IMR-90 (cell line): ENCODE results near the gene TCF7. TPM values are rescaled to one million over a fixed set of nuclear protein-coding genes. Genes with fewer than 3 reads are reported as not detected.
"Not testable (repeated sequence)": the region's sequence is repeated elsewhere in the genome, so short reads cannot be mapped to it uniquely, and the experiment has no call there.

Source experiments
- ATAC-seq: fragments of 200-7000 bp; cut with Tn5 transposase; 2 replicates; pipeline ENCODE4 v1.9.1; 2020; ENCODE audit warnings: low read depth, mild to moderate bottlenecking, moderate library complexity
- BruUV-seq: library from RNA; stranded (reverse); fragments of 400-500 nt; replicated peaks from 2 replicates; lab custom pipeline; 2021; lab: Mats Ljungman, UMichigan
- CTCF ChIA-PET: fragments of 300-600 bp; formaldehyde crosslinking; extraction: SDS; loops from one replicate; lab custom pipeline; 2021; ENCODE audit warnings: antibody characterized with exemption; lab: Yijun Ruan, JAX
- POLR2A ChIA-PET: fragments of 300-600 bp; sonication (Branson Sonifier 250); formaldehyde crosslinking; loops from one replicate; lab custom pipeline; 2022; ENCODE audit warnings: antibody characterized with exemption; ENCODE audit not compliant: unreplicated experiment; lab: Charles Lee
- DNase-seq: peaks from one replicate; pipeline ENCODE4 v3.0.0; 2013
- H2AFZ ChIP-seq: replicated peaks from 2 replicates; pipeline ENCODE3; 2013; ENCODE audit warnings: low read length, mild to moderate bottlenecking; ENCODE audit not compliant: poor library complexity
- H2AK5ac ChIP-seq: 2 replicates; pipeline ENCODE4 v1.6.1; 2013; ENCODE audit warnings: low read depth, low read length, inconsistent platforms
- H2AK9ac ChIP-seq: replicated peaks from 2 replicates; pipeline ENCODE3; 2013; ENCODE audit warnings: mild to moderate bottlenecking, low read depth, low read length, moderate library complexity; ENCODE audit not compliant: poor library complexity
- H2BK120ac ChIP-seq: 2 replicates; pipeline ENCODE4 v1.6.1; 2013; ENCODE audit warnings: low read depth, low read length, inconsistent platforms
- H2BK15ac ChIP-seq: 3 replicates; pipeline ENCODE4 v1.6.1; 2013; ENCODE audit warnings: low read depth, low read length, inconsistent platforms
- H2BK20ac ChIP-seq: 2 replicates; pipeline ENCODE4 v1.6.1; 2013; ENCODE audit warnings: low read depth, mild to moderate bottlenecking, inconsistent platforms, low read length, moderate library complexity
- H2BK5ac ChIP-seq: 2 replicates; pipeline ENCODE4 v1.6.1; 2013; ENCODE audit warnings: mild to moderate bottlenecking, low read depth, low read length, inconsistent platforms; ENCODE audit not compliant: poor library complexity, severe bottlenecking
- H3K14ac ChIP-seq: replicated peaks from 2 replicates; pipeline ENCODE4 v1.6.1; 2013; ENCODE audit warnings: low read depth, low read length, inconsistent platforms
- H3K18ac ChIP-seq: 2 replicates; pipeline ENCODE4 v1.6.1; 2013; ENCODE audit warnings: low read depth, low read length, control low read depth
- H3K23ac ChIP-seq: 2 replicates; pipeline ENCODE4 v1.6.1; 2013; ENCODE audit warnings: low read depth, low read length, inconsistent platforms
- H3K27ac ChIP-seq: 2 replicates; pipeline ENCODE4 v1.5.1; 2013; ENCODE audit warnings: mild to moderate bottlenecking, control low read depth, low read length; ENCODE audit not compliant: insufficient read depth
- H3K27me3 ChIP-seq: 2 replicates; pipeline ENCODE4 v1.6.1; 2013; ENCODE audit warnings: low read length; ENCODE audit not compliant: control insufficient read depth, insufficient read depth
- H3K36me3 ChIP-seq: 2 replicates; pipeline ENCODE4 v1.6.1; 2013; ENCODE audit warnings: low read length, mixed read lengths; ENCODE audit not compliant: control insufficient read depth, insufficient read depth
- H3K4ac ChIP-seq: 2 replicates; pipeline ENCODE4 v1.6.1; 2013; ENCODE audit warnings: low read depth, low read length, inconsistent platforms
- H3K4me1 ChIP-seq: 2 replicates; pipeline ENCODE4 v1.6.1; 2013; ENCODE audit warnings: low read length, mixed read lengths; ENCODE audit not compliant: control insufficient read depth, insufficient read depth
- H3K4me2 ChIP-seq: 2 replicates; pipeline ENCODE4 v1.6.1; 2013; ENCODE audit warnings: low read depth, mild to moderate bottlenecking, control low read depth, low read length, moderate library complexity
- H3K4me3 ChIP-seq: 2 replicates; pipeline ENCODE4 v1.5.1; 2013; ENCODE audit warnings: low read depth, mild to moderate bottlenecking, control low read depth, low read length, moderate library complexity; ENCODE audit not compliant: insufficient read depth
- H3K56ac ChIP-seq: 2 replicates; pipeline ENCODE4 v1.6.1; 2013; ENCODE audit warnings: low read length, inconsistent platforms; ENCODE audit not compliant: insufficient read depth; ENCODE audit errors: extremely low read depth
- H3K79me1 ChIP-seq, 2 experiments: 2 replicates each; pipeline ENCODE4 v1.6.1; 2013; ENCODE audit warnings: low read length in 2 of 2, inconsistent platforms in 1 of 2, low read depth in 1 of 2
- H3K9ac ChIP-seq: 2 replicates; pipeline ENCODE4 v1.6.1; 2013; ENCODE audit warnings: low read depth, low read length, control low read depth
- H3K9me1 ChIP-seq: 2 replicates; pipeline ENCODE4 v1.6.1; 2013; ENCODE audit warnings: low read length, inconsistent platforms; ENCODE audit not compliant: insufficient read depth
- H3K9me3 ChIP-seq: 2 replicates; pipeline ENCODE4 v1.6.1; 2013; ENCODE audit warnings: low read length; ENCODE audit not compliant: control insufficient read depth, insufficient read depth
- H4K20me1 ChIP-seq: 2 replicates; pipeline ENCODE4 v1.6.1; 2013; ENCODE audit warnings: low read length, inconsistent platforms; ENCODE audit not compliant: insufficient read depth
- H4K5ac ChIP-seq: 2 replicates; pipeline ENCODE4 v1.6.1; 2013; ENCODE audit warnings: mild to moderate bottlenecking, low read depth, low read length, control low read depth
- H4K8ac ChIP-seq, 2 experiments: 2 replicates each; pipeline ENCODE4 v1.6.1; 2013; ENCODE audit warnings: low read depth in 2 of 2, low read length in 2 of 2, control low read depth in 1 of 2, inconsistent platforms in 1 of 2
- H4K91ac ChIP-seq: 2 replicates; pipeline ENCODE4 v1.6.1; 2013; ENCODE audit warnings: low read depth, low read length, inconsistent platforms; ENCODE audit not compliant: insufficient read depth
- CEBPB ChIP-seq: IDR thresholded peaks from 2 replicates; pipeline ENCODE4 v1.6.1; 2012; ENCODE audit warnings: low read depth, low read length, improper control_type of control experiment
- MAFK ChIP-seq: IDR thresholded peaks from 2 replicates; pipeline ENCODE4 v1.6.1; 2012; ENCODE audit warnings: low read depth, low read length, improper control_type of control experiment
- MAZ ChIP-seq: IDR thresholded peaks from 2 replicates; pipeline ENCODE4 v1.6.1; 2012; ENCODE audit warnings: low read depth, mild to moderate bottlenecking, low read length, improper control_type of control experiment, moderate library complexity, borderline replicate concordance
- MXI1 ChIP-seq: IDR thresholded peaks from 2 replicates; pipeline ENCODE4 v1.6.1; 2012; ENCODE audit warnings: low read depth, mild to moderate bottlenecking, low read length, moderate library complexity, borderline replicate concordance
- NFE2L2 ChIP-seq: fragments of 150-350 bp; IDR thresholded peaks from 2 replicates; pipeline ENCODE4 v1.6.1; 2016; ENCODE audit warnings: low read depth, mild to moderate bottlenecking, low read length
- POLR2A ChIP-seq: IDR thresholded peaks from 2 replicates; pipeline ENCODE4 v1.6.1; 2012; ENCODE audit warnings: mild to moderate bottlenecking, low read depth, low read length
- SMC3 ChIP-seq: fragments of 150-350 bp; IDR thresholded peaks from 2 replicates; pipeline ENCODE4 v1.6.1; 2016; ENCODE audit warnings: low read depth, mild to moderate bottlenecking, antibody characterized with exemption, low read length, moderate library complexity
- WGBS, 2 experiments: methylation state at CpG; one replicate each; pipeline versions ENCODE4 v1.1.5 to v1.1.7; 2013; ENCODE audit warnings: missing lambda C conversion rate in 2 of 2; ENCODE audit not compliant: insufficient read length in 1 of 2; ENCODE audit errors: extremely low coverage in 2 of 2; 5-methylcytosine and 5-hydroxymethylcytosine counted together
- dilution Hi-C: fragments of 300-500 bp; cut with HindIII; formaldehyde crosslinking; loops from one replicate; pipeline ENCODE4 v1.14.3; 2018; ENCODE audit warnings: low sequenced_read_pairs; ENCODE audit not compliant: unreplicated experiment
- in situ Hi-C: fragments of 300-500 bp; cut with MboI; formaldehyde crosslinking; loops from 3 replicates; pipeline ENCODE4 v1.14.3; 2019; ENCODE audit warnings: low sequenced_read_pairs, inconsistent platforms, mixed read lengths
- intact Hi-C: fragments of 100-400 bp; cut with micrococcal nuclease; formaldehyde crosslinking; loops from 2 replicates; pipeline ENCODE4 v1.10.0; 2022
- polyA plus RNA-seq, 3 experiments: library from polyadenylated mRNA; depleted of rRNA; stranded (reverse); fragments of >200 nt; gene quantifications; 2 replicates each; pipeline ENCODE4 v1.2.3, GENCODE V29; 2012; ENCODE audit warnings: low replicate concordance in 1 of 3
- total RNA-seq: library from RNA; depleted of rRNA; stranded (reverse); fragments of >200 nt; gene quantifications from 2 replicates; pipeline ENCODE4 v1.2.3, GENCODE V29; 2012

TCF7 gene
- total and polyA plus RNA-seq, 2 of the 4 experiments (the other 2 are of a cell fraction): 1.3 to 3.4 TPM

DNA sequence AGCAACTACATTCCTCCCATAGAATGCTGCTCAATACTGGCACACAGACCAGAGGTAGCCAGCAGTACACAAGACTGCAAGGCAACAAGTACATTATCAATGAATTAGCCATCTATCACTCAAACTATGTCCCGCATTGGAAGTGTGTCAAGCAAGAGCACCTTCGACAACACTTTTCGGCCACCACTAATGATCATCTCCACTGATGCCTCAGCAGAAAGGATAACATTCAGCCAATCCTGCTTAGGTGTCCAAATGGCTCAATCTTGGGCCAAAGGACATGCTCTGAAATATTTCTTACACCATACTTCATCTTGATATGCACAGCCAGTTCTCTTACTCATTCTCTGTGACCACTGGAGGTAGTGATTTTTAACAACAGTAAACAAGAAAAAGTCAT lies 37.2 kb downstream of the TCF7 start:
- Histone ChIP-seq H3K4me2 (no peak overlapping the region), H3K4ac (no peak overlapping the region), H3K4me1 (peaks cover 13% of the 10 kb centered on the region), H3K27me3 (no peaks in the 10 kb centered on the region), H2BK15ac (no peak overlapping the region), H3K36me3 (peaks cover 33% of the 10 kb centered on the region), H4K8ac (no peak overlapping the region), H3K9me3 (no peaks in the 10 kb centered on the region), H3K56ac (no peak overlapping the region), H3K23ac (no peak overlapping the region), H3K27ac (no peak overlapping the region), H3K9ac (no peak overlapping the region), H3K9me1 (peaks cover 27% of the 10 kb centered on the region), H4K91ac (no peak overlapping the region), H2BK5ac (no peak overlapping the region), H2AFZ (no peak overlapping the region), H3K4me3 (no peak overlapping the region), H2AK9ac (no peak overlapping the region), H2BK120ac (no peak overlapping the region), H4K20me1 (peaks cover 49% of the 10 kb centered on the region), H2AK5ac (no peak overlapping the region), H4K5ac (no peak overlapping the region), H2BK20ac (no peak overlapping the region), H3K79me1 (peaks cover 29 to 75% of the 10 kb centered on the region in 2 experiments), H3K18ac (no peak overlapping the region), H3K14ac (no peak overlapping the region)
- dilution Hi-C loops: no loop called here
- no peak for ATAC-seq
- intact Hi-C loops: no loop called here
- in situ Hi-C loops: no loop called here
- ChIA-PET CTCF (interaction anchor here (1.1 kb wide), 1 partner anchor 112 kb away, joined by 5 read pairs; no protein-coding TSS in a partner anchor), POLR2A (no interaction called here)
- no peak for TF ChIP-seq MXI1
- no peak for TF ChIP-seq NFE2L2
- TF ChIP-seq MAZ: no peak
- TF ChIP-seq POLR2A: no peak
- no peak for TF ChIP-seq SMC3
- no peak for TF ChIP-seq CEBPB
- no peak for TF ChIP-seq MAFK
- WGBS, 2 experiments: no CpG with 5 or more reads among the region's 3 CpGs
- no peak for DNase-seq
- no TSS peak for BruUV-seq

DNA sequence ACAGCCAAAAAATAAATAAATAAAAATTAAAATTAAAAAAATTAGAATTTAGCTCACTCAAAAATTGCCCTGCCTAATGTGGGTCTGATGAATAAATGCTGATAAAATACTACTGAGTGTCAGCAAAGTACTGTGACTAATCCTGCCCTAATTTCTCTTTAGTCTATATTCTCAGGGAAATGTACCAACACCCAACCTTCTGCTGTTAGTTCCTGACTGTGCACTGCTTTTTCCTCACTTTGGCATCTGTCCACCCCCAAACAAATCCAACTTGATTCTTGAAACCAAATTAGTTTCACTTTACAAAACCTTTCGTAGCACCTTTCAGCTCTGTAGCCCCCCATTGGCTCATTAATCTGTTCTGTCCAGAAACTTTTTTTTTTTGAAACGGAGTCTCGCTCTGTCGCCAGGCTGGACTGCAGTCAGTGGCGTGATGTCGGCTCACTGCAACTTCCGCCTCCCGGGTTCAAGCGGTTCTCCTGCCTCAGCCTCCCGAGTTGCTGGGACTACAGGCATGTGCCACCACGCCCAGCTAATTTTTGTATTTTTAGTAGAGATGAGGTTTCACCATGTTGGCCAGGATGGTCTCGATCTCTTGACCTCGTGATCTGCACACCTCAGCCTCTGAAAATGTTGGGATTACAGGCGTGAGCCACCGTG lies 37.8 kb downstream of the TCF7 start:
- H3K14ac ChIP-seq, H3K27me3 ChIP-seq, H3K4me2 ChIP-seq, ATAC-seq, H2BK120ac ChIP-seq, H3K56ac ChIP-seq, H3K27ac ChIP-seq, H2BK20ac ChIP-seq, H3K9me3 ChIP-seq, H2AFZ ChIP-seq, H3K9ac ChIP-seq, H4K91ac ChIP-seq, H2BK15ac ChIP-seq, DNase-seq, BruUV-seq, H4K8ac ChIP-seq, H3K23ac ChIP-seq, intact Hi-C loops, H4K5ac ChIP-seq, H2BK5ac ChIP-seq, in situ Hi-C loops, H3K4me3 ChIP-seq, H2AK5ac ChIP-seq, H3K4me1 ChIP-seq, H3K18ac ChIP-seq, H2AK9ac ChIP-seq, POLR2A ChIA-PET, dilution Hi-C loops, H3K4ac ChIP-seq: not testable (repeated sequence)
- CTCF ChIA-PET: interaction anchor here (1.1 kb wide), 1 partner anchor 9 kb away, joined by 3 read pairs; no protein-coding TSS in a partner anchor
- peaks cover 29 to 69% of the 10 kb centered on the region in 2 experiments for H3K79me1 ChIP-seq
- peaks cover 33% of the 10 kb centered on the region for H3K36me3 ChIP-seq
- H4K20me1 ChIP-seq: peaks cover 43% of the 10 kb centered on the region
- H3K9me1 ChIP-seq: peaks cover 22% of the 10 kb centered on the region
- 89% methylated on average over 9 of the region's 15 CpGs; no CpG with 5 or more reads in 1 of the 2 experiments for WGBS, 2 experiments
